OCI-LY1 (cell line): Measurements from ENCODE around the gene GPAM.

Experiments used
- H2AFZ ChIP-seq: fragments of 200-600 bp; sonication (generic), shearing (Covaris generic); 2 replicates; pipeline ENCODE4 v1.6.0; 2014; ENCODE audit warnings: antibody characterized with exemption, mild to moderate bottlenecking, low read length
- H3F3A ChIP-seq: fragments of 200-600 bp; sonication (generic), shearing (Covaris generic); 2 replicates; pipeline ENCODE4 v1.6.0; 2014; ENCODE audit warnings: mild to moderate bottlenecking, antibody characterized with exemption, low read length, moderate library complexity; ENCODE audit not compliant: insufficient read depth
- H3K27ac ChIP-seq: fragments of 200-600 bp; sonication (generic); 2 replicates; pipeline ENCODE4 v1.5.1; 2014; ENCODE audit warnings: low read length, mixed run types, mild to moderate bottlenecking, low read depth; ENCODE audit not compliant: poor library complexity, severe bottlenecking
- H3K27me3 ChIP-seq: fragments of 200-600 bp; sonication (generic); 2 replicates; pipeline ENCODE4 v1.6.0; 2014; ENCODE audit warnings: antibody characterized with exemption, mild to moderate bottlenecking, low read length, moderate library complexity; ENCODE audit not compliant: insufficient read depth
- H3K36me3 ChIP-seq: fragments of 200-600 bp; sonication (generic); 2 replicates; pipeline ENCODE4 v1.6.1; 2014; ENCODE audit warnings: mild to moderate bottlenecking, antibody characterized with exemption, low read length, moderate library complexity, mixed read lengths; ENCODE audit not compliant: insufficient read depth
- H3K4me1 ChIP-seq: fragments of 200-600 bp; sonication (generic); 2 replicates; pipeline ENCODE4 v1.5.1; 2014; ENCODE audit warnings: mild to moderate bottlenecking, low read length, moderate library complexity; ENCODE audit not compliant: insufficient read depth, severe bottlenecking
- H3K4me2 ChIP-seq: fragments of 200-600 bp; sonication (generic), shearing (Covaris generic); 2 replicates; pipeline ENCODE4 v1.6.1; 2014; ENCODE audit warnings: low read length
- H3K4me3 ChIP-seq: fragments of 200-600 bp; sonication (generic); 2 replicates; pipeline ENCODE4 v1.5.1; 2014; ENCODE audit warnings: low read length, low read depth, mild to moderate bottlenecking, mixed read lengths; ENCODE audit not compliant: poor library complexity, severe bottlenecking
- H3K79me2 ChIP-seq: fragments of 200-600 bp; shearing (Covaris generic); 2 replicates; pipeline ENCODE4 v1.6.1; 2016; ENCODE audit warnings: mixed run types, low read length, mixed read lengths; ENCODE audit not compliant: insufficient read depth
- H3K9ac ChIP-seq: fragments of 200-600 bp; sonication (generic), shearing (Covaris generic); 2 replicates; pipeline ENCODE4 v1.6.1; 2014; ENCODE audit warnings: mild to moderate bottlenecking, low read length, mixed read lengths
- H3K9me2 ChIP-seq: fragments of 200-600 bp; sonication (generic), shearing (Covaris generic); 2 replicates; pipeline ENCODE4 v1.6.1; 2014; ENCODE audit warnings: low read depth, mild to moderate bottlenecking, low read length, mixed read lengths
- H3K9me3 ChIP-seq: fragments of 200-600 bp; shearing (Covaris generic); 2 replicates; pipeline ENCODE4 v1.6.1; 2014; ENCODE audit warnings: low read length, mixed read lengths
- H4K20me1 ChIP-seq: fragments of 200-600 bp; sonication (generic), shearing (Covaris generic); 2 replicates; pipeline ENCODE4 v1.6.0; 2016; ENCODE audit warnings: mild to moderate bottlenecking, low read length; ENCODE audit not compliant: insufficient read depth
- CTCF ChIP-seq: fragments of 200-600 bp; sonication (generic), shearing (Covaris generic); IDR thresholded peaks from 2 replicates; pipeline ENCODE4 v1.5.1; 2017; ENCODE audit warnings: mild to moderate bottlenecking, antibody characterized with exemption, low read length, moderate library complexity, mixed read lengths
- EZH2 ChIP-seq: fragments of 200-600 bp; sonication (generic), shearing (Covaris generic); IDR thresholded peaks from 2 replicates; pipeline ENCODE4 v1.8.0; 2017; ENCODE audit warnings: borderline replicate concordance, mixed run types, mild to moderate bottlenecking, antibody characterized with exemption, low read length, moderate library complexity, mixed read lengths

Gene GPAM

GRCh38 chr10:112195224-112195623 lies 11.7 kb upstream of the GPAM start:
- no peak overlapping the region for H3K4me2 ChIP-seq

DNA sequence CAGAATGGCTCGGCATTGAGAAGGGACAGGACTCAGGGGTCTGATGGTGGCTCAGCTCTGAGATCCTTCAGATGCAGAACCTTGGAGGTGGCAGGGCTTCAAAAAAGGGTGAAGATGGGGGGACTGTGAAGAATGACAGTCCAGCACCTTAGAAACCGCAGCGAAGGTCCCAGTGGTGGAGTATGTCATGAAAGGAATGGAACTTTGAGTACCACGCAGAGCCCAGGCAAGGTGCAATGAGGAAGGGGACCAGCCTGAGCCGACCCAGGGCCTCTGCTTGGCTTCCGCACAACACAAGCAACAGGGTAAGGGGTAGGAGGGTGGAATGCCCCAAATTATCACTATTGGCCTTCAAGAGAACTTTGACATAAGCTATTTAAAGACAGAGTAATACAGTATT lies 8.2 kb upstream of the GPAM start:
- Histone ChIP-seq H3K9me2 (no peaks in the 10 kb centered on the region), H4K20me1 (no peaks in the 10 kb centered on the region), H3K27ac (no peak overlapping the region), H3K9me3 (0 out of 2 replicates have a peak, but pooled peaks cover 3% of the 10 kb centered on the region), H3F3A (no peaks in the 10 kb centered on the region), H3K9ac (no peak overlapping the region), H3K4me1 (no peaks in the 10 kb centered on the region), H2AFZ (no peak overlapping the region), H3K4me2 (no peak overlapping the region), H3K4me3 (no peak overlapping the region), H3K79me2 (no peaks in the 10 kb centered on the region), H3K27me3 (no peaks in the 10 kb centered on the region), H3K36me3 (no peaks in the 10 kb centered on the region)
- TF ChIP-seq EZH2 (no peak), CTCF (no peak)

More at GRCh38 chr10:112195224-112195623, 11.7 kb upstream of the GPAM start:
- H3K27me3 ChIP-seq: no peaks in the 10 kb centered on the region
- no peak overlapping the region for H3K9ac ChIP-seq
- no peak overlapping the region for H3K4me3 ChIP-seq
- H3K36me3 ChIP-seq: no peaks in the 10 kb centered on the region
- TF ChIP-seq CTCF: no peak
- TF ChIP-seq EZH2: no peak
- H3K9me2 ChIP-seq: no peaks in the 10 kb centered on the region
- no peaks in the 10 kb centered on the region for H4K20me1 ChIP-seq
- H3K27ac ChIP-seq: no peak overlapping the region
- no peaks in the 10 kb centered on the region for H3F3A ChIP-seq
- H3K9me3 ChIP-seq: no peaks in the 10 kb centered on the region
- H2AFZ ChIP-seq: no peak overlapping the region
- no peaks in the 10 kb centered on the region for H3K4me1 ChIP-seq
- H3K79me2 ChIP-seq: no peaks in the 10 kb centered on the region

DNA sequence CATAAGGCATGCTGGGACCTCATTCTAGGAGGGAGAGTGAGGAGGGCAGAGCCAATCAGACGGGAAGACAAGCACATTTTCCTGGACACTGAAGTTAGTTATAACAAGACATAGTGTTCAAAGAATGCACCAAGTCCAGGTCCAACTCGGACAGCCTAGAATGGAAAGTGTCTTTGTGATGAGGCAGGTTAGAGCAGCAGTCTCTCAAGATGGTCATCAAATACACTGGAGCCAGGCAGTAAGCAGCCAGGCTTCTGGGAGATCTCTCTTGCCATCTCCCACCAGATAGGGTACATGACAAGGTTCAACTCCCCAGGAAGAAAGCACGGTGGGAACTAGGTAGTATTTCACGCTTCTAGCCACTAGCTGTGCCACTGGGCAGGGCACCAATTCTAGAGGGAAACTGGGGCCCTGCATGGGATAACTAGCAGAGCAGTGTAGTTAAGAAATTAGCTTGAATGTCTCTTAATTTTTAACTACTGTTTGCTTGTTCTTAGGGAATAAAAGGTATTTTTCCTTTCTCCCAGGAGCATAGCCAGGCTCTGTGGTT lies 7.6 kb upstream of the GPAM start:
- TF ChIP-seq CTCF: no peak
- no peak for TF ChIP-seq EZH2
- H3K9me3 ChIP-seq: 0 out of 2 replicates have a peak, but pooled peaks cover 3% of the 10 kb centered on the region
- no peak overlapping the region for H3K9ac ChIP-seq
- H3K4me1 ChIP-seq: no peaks in the 10 kb centered on the region
- H4K20me1 ChIP-seq: no peaks in the 10 kb centered on the region
- H3K9me2 ChIP-seq: no peaks in the 10 kb centered on the region
- no peaks in the 10 kb centered on the region for H3K36me3 ChIP-seq
- H2AFZ ChIP-seq: no peak overlapping the region
- no peaks in the 10 kb centered on the region for H3F3A ChIP-seq
- H3K4me2 ChIP-seq: no peak overlapping the region
- H3K79me2 ChIP-seq: no peaks in the 10 kb centered on the region
- no peak overlapping the region for H3K27ac ChIP-seq
- H3K27me3 ChIP-seq: no peaks in the 10 kb centered on the region
- H3K4me3 ChIP-seq: no peak overlapping the region
